ENCODE data around the gene RBM33. TPM values are rescaled to one million over a fixed set of nuclear protein-coding genes. Genes with fewer than 3 reads are reported as not detected.
"Not testable (repeated sequence)": the region's sequence is repeated elsewhere in the genome, so short reads cannot be mapped to it uniquely, and the experiment has no call there.

The RBM33 gene
- total RNA-seq, 1 donor from 2014 or later, result 62.8 TPM

DNA sequence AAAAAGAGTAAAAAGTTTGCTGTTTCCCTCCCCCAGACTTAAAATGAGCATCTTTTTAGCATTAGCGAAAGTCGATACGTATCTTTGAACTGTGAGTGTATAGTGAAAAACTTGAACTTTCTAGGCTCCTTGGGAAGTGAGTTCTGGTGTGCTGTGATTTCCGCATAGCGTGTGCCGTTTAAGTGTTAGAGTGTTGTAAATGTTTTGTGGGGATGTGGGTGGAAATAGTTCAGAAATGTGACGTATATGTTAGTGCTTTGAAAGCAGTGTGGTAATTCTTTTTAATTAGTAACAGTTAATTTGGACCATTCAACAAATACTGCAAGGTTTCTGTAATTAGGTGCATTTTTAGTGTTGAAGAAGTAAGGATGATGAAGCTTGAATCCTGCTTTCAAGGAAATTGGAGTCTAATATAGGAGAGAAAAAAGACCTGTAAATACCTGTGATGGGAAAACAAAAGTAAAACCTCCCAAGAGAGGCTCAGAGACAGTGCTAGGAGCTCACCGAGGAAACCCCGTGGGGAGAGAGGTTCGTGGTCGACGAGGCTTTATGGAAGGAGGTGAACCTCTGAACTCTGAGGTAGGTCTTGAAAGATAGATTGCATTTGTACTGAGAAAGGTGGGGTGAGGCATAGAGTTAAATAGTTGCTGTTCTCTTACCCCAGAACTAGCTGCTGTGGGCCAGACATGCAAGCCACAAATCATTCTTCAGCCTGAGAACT lies 40.8 kb downstream of the RBM33 start:
- H3K4me1 ChIP-seq, result no peaks in the 10 kb centered on the region
- H3K27me3 ChIP-seq, result no peaks in the 10 kb centered on the region
- H3K4me3 ChIP-seq, result no peak overlapping the region
- intact Hi-C loops (cut with DNase I), result no loop called here
- TF ChIP-seq, protein P1, sequence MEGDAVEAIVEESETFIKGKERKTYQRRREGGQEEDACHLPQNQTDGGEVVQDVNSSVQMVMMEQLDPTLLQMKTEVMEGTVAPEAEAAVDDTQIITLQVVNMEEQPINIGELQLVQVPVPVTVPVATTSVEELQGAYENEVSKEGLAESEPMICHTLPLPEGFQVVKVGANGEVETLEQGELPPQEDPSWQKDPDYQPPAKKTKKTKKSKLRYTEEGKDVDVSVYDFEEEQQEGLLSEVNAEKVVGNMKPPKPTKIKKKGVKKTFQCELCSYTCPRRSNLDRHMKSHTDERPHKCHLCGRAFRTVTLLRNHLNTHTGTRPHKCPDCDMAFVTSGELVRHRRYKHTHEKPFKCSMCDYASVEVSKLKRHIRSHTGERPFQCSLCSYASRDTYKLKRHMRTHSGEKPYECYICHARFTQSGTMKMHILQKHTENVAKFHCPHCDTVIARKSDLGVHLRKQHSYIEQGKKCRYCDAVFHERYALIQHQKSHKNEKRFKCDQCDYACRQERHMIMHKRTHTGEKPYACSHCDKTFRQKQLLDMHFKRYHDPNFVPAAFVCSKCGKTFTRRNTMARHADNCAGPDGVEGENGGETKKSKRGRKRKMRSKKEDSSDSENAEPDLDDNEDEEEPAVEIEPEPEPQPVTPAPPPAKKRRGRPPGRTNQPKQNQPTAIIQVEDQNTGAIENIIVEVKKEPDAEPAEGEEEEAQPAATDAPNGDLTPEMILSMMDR (IDR thresholded peaks at IDR 0.05), result no peak
- H3K9me3 ChIP-seq, result no peaks in the 10 kb centered on the region
- H3K27ac ChIP-seq, result no peak overlapping the region
- ATAC-seq (no peak), DNase-seq (no peak)
- H3K36me3 ChIP-seq, result peaks cover 29% of the 10 kb centered on the region

DNA sequence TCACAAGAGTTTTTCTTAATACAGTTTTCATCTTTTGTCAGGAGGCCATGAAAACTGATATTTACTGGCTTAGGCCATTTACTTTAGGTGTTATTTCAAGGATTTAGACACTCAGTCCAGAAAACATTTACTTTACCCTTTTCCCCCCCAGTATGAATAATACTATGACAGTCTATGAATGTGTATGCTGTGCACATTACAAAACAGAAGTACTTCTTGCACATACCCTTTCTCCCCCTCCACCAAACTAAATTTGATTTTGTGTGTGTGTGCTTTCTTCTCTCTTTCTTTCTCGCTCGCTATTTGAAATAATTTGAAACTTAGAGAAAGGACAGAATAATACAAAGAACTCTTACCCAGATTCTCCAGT lies 41.3 kb downstream of the RBM33 start:
- no peaks in the 10 kb centered on the region for H3K4me1 ChIP-seq
- intact Hi-C loops (cut with DNase I), result no loop called here

DNA sequence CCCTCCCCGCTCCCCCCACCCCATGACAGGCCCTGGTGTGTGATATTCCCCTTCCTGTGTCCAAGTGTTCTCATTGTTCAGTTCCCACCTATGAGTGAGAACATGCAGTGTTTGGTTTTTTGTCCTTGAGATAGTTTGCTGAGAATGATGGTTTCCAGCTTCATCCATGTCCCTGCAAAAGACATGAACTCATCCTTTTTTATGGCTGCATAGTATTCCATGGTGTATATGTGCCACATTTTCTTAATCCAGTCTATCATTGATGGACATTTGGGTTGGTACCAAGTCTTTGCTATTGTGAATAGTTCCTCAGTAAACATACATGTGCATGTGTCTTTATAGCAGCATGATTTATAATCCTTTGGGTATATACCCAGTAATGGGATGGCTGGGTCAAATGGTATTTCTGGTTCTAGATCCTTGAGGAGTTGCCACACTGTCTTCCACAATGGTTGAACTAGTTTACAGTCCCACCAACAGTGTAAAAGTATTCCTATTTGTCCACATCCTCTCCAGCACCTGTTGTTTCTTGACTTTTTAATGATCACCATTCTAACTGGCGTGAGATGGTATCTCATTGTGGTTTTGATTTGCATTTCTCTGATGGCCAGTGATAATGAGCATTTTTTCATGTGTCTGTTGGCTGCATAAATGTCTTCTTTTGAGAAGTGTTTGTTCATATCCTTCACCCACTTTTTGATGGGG lies 42.3 kb downstream of the RBM33 start:
- H3K27ac ChIP-seq; DNase-seq; H3K27me3 ChIP-seq; ATAC-seq; H3K4me1 ChIP-seq; intact Hi-C loops (cut with DNase I); H3K9me3 ChIP-seq; H3K4me3 ChIP-seq: not testable (repeated sequence)
- peaks cover 14% of the 10 kb centered on the region for H3K36me3 ChIP-seq

More for the DNA sequence above, 41.3 kb downstream of the RBM33 start:
- ATAC-seq (no peak), DNase-seq (no peak)
- TF ChIP-seq, protein P1 (IDR thresholded peaks at IDR 0.05), result no peak
- no peaks in the 10 kb centered on the region for H3K27me3 ChIP-seq
- peaks cover 24% of the 10 kb centered on the region for H3K36me3 ChIP-seq
- no peaks in the 10 kb centered on the region for H3K9me3 ChIP-seq
- H3K27ac ChIP-seq, result no peak overlapping the region
- H3K4me3 ChIP-seq, result no peak overlapping the region

DNA sequence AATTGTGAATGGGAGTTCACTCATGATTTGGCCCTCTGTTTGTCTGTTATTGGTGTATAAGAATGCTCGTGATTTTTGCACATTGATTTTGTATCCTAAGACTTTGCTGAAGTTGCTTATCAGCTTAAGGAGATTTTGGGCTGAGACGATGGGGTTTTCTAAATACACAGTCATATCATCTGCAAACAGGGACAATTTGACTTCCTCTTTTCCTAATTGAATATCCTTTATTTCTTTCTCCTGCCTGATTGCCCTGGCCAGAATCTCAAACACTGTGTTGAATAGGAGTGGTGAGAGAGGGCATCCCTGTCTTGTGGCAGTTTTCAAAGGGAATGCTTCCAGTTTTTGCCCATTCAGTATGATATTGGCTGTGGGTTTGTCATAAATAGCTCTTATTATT lies 43.8 kb downstream of the RBM33 start:
- H3K4me3 ChIP-seq; H3K4me1 ChIP-seq; intact Hi-C loops (cut with DNase I); H3K27ac ChIP-seq; ATAC-seq; H3K27me3 ChIP-seq; H3K9me3 ChIP-seq; DNase-seq: not testable (repeated sequence)
- peaks cover 12% of the 10 kb centered on the region for H3K36me3 ChIP-seq

DNA sequence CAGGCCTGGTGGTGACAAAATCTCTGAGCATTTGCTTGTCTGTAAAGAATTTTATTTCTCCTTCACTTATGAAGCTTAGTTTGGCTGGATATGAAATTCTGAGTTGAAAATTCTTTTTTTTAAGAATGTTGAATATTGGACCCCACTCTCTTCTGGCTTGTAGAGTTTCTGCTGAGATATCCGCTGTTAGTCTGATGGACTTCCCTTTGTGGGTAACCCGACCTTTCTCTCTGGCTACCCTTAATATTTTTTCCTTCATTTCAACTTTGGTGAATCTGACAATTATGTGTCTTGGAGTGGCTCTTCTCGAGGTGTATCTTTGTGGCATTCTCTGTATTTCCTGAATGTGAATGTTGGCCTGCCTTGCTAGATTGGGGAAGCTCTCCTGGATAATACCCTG lies 46.2 kb downstream of the RBM33 start:
- H3K4me3 ChIP-seq; H3K4me1 ChIP-seq; DNase-seq; H3K27me3 ChIP-seq; intact Hi-C loops (cut with DNase I); H3K36me3 ChIP-seq; ATAC-seq; H3K27ac ChIP-seq; H3K9me3 ChIP-seq: not testable (repeated sequence)

DNA sequence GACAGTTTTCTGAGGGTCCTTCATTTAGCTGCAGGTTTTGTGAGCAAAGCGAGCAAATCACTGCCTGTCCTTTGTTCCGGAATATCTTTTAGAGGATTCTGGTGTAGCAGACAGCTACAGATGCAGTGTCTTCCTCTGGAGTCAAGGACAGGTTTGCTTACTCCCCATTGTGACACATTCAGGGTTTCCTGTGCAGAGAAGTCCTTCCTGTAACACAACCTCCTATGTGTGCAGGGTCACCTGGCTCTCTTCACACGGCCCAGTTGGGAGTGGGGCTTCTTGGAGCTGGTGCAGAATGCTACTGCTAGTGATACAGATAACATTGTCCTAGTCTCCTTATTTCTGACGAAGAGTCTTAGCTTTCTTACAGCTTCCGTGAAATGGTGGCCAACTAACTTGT lies 47.9 kb downstream of the RBM33 start:
- intact Hi-C loops (cut with DNase I), result no loop called here
- TF ChIP-seq, protein P1 (IDR thresholded peaks at IDR 0.05), result no peak
- DNase-seq, result no peak
- H3K36me3 ChIP-seq, result no peaks in the 10 kb centered on the region
- H3K27me3 ChIP-seq, result no peaks in the 10 kb centered on the region
- no peaks in the 10 kb centered on the region for H3K9me3 ChIP-seq
- H3K4me1 ChIP-seq, result peaks cover 4% of the 10 kb centered on the region
- peak; percentile 19 for ATAC-seq
- H3K27ac ChIP-seq, result no peak overlapping the region
- H3K4me3 ChIP-seq, result no peak overlapping the region

DNA sequence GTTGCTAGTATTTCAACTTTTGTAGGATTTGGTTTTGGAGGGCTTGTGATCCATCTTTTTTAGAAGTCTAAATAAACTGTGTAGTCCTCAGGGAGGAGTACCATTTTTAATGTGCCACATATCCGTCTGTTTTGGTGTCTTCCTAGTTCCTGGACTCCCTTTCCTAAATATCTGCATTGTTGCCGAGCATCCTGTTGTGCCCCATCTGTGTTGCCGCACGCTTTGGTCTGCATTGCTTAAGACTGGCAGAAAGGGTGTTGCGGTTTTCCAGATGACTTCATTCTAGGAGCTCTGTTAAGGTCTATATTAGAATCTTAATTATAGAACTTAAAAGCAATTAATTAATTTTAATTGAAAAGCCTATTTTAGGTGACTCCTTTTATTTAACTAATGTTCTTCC lies 49.4 kb downstream of the RBM33 start:
- intact Hi-C loops (cut with DNase I), result no loop called here
- H3K4me3 ChIP-seq, result no peak overlapping the region
- no peaks in the 10 kb centered on the region for H3K9me3 ChIP-seq
- ATAC-seq (no peak), DNase-seq (no peak)
- TF ChIP-seq, protein P1 (IDR thresholded peaks at IDR 0.05), result no peak
- no peak overlapping the region for H3K27ac ChIP-seq
- peaks cover 4% of the 10 kb centered on the region for H3K36me3 ChIP-seq
- H3K4me1 ChIP-seq, result peaks cover 4% of the 10 kb centered on the region
- H3K27me3 ChIP-seq, result no peaks in the 10 kb centered on the region
